Inflammatory macrophage treated with lipopolysaccharide for 4 hours (primary cell): ENCODE data around the gene ART5.
"Not testable (repeated sequence)": the region's sequence is repeated elsewhere in the genome, so short reads cannot be mapped to it uniquely, and the experiment has no call there.

Source experiments
- DNase-seq: peaks from one replicate; pipeline ENCODE4 v3.0.0-alpha.2; 2020

Gene ART5

DNA sequence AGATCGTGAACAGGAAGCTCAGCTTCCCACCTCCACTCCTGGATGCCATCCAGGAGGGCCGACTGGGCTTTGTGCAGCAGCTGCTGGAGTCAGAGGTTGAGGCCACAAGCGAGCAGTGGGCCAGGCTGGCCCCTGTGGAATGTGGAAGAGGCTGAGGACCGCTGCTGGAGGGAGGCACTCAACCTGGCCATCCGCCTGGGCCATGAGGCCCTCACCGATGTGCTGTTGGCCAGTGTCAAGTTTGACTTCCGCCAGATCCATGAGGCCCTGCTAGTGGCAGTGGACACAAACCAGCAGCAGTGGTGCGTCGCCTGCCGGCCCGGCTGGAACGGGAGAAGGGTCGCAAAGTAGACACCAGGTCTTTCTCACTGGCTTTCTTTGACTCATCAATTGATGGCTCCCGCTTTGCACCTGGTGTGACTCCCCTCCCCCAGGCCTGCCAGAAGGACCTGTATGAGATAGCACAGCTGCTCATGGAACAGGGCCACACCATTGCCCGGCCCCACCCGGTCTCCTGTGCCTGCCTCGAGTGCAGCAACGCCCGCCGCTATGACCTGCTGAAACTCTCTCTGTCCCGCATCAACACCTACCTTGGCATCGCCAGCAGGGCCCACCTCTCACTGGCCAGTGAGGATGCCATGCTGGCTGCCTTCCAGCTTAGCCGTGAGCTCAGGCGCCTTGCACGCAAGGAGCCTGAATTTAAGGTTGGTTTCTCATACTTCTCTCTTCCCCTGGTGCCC, 24.9 kb downstream of the ART5 start:
- no peak for DNase-seq

- DNase-seq, result no peak
These were observed 25.8 kb downstream of the ART5 start for GRCh38 chr11:3615998-3616397.

DNA sequence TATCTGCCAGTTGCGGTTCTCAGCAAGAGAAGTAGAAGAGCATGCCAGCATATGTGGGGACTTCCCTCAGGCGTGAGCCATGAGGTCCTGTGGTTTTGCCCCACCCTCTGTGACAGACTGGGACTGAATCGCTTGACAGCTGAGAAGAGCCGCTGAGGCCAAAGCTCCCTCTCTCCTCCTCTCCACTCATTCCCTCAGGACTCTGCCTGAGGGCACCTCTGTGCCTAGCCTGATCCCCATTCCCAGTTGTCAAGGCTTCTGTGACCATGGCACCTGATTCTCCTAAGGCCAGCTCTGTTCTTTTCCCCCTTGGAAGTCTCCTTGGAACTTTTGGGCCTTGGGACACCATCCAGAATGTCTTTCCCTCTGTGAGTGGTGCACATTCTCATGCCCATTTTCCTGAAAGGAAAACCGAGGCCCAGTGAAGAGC, 27.0 kb downstream of the ART5 start:
- peak; percentile 88 for DNase-seq

- peak; percentile 75 for DNase-seq
These were observed 27.6 kb downstream of the ART5 start for GRCh38 chr11:3613998-3614741.

DNA sequence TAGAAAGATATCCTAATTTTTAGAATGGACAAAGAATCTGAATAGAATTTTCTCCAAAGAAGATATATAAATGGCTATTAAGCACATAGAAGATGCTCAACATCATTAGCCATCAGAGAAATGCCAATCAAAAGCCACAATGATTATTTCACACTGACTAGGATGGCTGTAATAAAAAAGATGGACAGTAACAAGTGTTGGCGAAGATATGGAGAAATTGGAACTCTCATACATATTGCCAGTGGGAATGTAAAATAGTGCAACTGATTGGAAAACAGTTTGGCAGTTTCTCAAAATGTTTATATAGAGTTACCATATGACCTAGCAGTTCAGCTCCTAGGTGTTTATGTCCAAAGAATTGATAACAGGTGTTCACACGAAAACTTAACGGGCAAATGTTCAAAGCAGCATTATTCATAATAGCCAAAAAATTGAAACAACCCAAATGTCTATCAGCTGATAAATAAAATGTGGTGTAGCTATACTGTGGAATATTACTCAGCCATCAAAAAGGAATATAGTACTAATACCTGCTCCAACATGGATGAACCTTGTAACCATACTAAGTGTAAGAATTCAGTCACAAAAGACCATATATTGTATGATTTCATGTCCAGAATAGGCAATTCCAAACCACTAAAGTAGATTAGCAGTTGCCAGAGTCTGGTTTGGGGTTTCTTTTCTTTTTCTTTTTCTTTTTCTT, 29.7 kb downstream of the ART5 start:
- no peak for DNase-seq

DNA sequence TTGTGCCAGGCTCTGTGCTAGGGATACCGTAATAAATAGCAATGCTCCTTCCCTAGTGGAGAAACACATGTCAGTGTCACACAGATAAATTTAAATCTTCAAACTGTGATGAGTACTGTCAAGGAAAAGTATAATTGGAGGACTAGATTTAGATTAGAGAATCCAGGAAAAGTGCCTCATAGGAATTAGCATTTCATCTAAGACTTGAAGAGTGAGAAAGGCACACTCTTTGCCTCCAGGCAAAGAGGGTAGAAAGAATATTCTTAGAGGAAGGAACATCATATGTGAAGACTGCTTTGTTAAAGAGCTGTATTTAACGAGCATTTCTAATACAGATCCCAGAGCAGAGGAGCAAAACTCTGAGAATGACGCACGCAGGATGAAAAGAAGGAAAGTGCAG, 30.9 kb downstream of the ART5 start:
- no peak for DNase-seq

GRCh38 chr11:3609416-3610265, 32.2 kb downstream of the ART5 start:
- DNase-seq, result peak; percentile 47

- no peak for DNase-seq
These were observed 36.0 kb downstream of the ART5 start for GRCh38 chr11:3605771-3606203.

DNA sequence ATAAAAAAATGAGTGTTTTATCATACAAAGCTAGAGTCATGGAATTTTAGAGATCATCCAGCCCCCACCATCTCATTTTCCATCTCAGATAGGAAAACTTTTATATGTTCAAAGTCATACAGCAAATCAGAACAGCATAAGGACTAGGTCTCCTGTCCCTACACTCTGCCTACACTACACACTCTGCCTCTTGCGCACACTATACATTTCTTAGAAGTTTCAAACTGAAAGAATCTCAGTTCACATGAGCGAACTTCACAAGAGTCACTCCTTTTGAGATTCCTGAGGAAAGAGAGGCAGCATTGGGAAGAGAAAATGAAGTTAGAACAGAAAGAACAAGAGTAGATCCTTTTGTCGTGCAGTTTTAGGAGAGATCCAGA, 36.5 kb downstream of the ART5 start:
- no peak for DNase-seq

DNA sequence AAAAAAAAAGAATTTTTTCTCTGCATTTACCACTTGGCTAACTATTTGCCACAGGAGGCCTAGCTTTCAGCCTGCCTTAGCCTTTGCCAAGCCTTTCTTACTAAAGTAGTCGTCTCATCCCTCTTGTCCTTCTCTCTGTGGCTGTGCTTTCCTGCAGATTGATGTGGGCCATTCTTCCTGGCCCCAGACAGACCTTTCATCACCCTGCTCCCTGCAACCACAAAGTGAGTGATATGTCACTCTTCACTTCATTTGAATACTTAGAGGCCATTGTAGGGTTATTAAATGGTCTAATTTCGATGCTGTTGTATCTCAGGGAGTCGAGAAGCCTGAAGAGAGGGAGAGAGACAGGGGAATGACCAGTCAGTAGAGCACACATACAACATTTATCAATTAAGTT, 37.6 kb downstream of the ART5 start:
- no peak for DNase-seq

DNA sequence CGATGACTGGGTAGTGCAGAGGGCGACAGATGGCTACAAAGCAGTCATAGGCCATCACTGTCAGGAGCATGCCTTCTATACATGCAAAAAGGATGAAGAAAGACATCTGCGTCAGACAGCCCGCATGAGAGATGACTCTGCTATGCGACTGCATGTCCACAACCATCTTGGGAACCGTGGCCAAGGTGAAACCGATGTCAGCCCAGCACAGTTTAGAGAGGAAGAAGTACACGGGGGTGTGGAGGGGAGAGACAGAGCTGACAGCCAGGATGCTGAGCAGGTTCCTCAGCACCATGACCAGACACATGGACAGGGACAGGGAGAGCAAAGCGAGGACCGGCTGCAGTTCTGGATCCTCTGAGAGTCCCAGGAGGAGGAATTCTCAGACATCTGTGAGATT, 41.6 kb downstream of the ART5 start:
- DNase-seq, result not testable (repeated sequence)

- not testable (repeated sequence) for DNase-seq
These were observed 44.0 kb downstream of the ART5 start for GRCh38 chr11:3597743-3598142.

- DNase-seq, result not testable (repeated sequence)
These were observed 50.5 kb downstream of the ART5 start for GRCh38 chr11:3591326-3591725.

DNA sequence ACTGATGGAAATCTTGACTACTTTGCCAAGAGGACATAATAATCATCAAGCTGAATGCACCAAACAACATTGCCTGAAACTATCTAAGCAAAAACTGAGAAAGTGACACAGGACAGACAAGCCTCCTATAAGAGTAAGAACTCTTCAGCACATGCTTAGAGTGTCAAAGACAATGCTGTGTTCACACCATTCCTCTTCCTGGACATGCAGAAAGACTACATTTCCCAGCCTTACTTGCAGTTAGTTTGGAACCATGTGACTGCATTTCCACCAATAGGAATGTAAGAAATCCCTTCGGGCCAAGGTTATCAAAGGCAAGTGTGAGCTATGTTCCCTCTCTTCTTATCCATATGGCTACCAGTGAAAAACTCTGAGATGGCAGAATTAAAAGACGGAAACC, 51.6 kb downstream of the ART5 start:
- DNase-seq, result not testable (repeated sequence)

- DNase-seq, result not testable (repeated sequence)
These were observed 53.0 kb downstream of the ART5 start for GRCh38 chr11:3588776-3589175.
